ENCODE measurements around the gene SBSN.

- TF ChIP-seq, protein P1, sequence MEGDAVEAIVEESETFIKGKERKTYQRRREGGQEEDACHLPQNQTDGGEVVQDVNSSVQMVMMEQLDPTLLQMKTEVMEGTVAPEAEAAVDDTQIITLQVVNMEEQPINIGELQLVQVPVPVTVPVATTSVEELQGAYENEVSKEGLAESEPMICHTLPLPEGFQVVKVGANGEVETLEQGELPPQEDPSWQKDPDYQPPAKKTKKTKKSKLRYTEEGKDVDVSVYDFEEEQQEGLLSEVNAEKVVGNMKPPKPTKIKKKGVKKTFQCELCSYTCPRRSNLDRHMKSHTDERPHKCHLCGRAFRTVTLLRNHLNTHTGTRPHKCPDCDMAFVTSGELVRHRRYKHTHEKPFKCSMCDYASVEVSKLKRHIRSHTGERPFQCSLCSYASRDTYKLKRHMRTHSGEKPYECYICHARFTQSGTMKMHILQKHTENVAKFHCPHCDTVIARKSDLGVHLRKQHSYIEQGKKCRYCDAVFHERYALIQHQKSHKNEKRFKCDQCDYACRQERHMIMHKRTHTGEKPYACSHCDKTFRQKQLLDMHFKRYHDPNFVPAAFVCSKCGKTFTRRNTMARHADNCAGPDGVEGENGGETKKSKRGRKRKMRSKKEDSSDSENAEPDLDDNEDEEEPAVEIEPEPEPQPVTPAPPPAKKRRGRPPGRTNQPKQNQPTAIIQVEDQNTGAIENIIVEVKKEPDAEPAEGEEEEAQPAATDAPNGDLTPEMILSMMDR (IDR thresholded peaks at IDR 0.05; ENCODE audit: poor library complexity): no peak
- TF ChIP-seq EZH2 (IDR thresholded peaks at IDR 0.05; ENCODE audit: borderline replicate concordance): no peak
Observed at GRCh38 chr19:35529241-35530218, 1.4 kb upstream of the SBSN start.

All from hepatocyte (in vitro differentiated cells).